Measurements from ENCODE around the gene C19orf25. TPM values are rescaled to one million over a fixed set of nuclear protein-coding genes. Genes with fewer than 3 reads are reported as not detected.

The C19orf25 gene
- polyA plus RNA-seq, 1 of the 3 experiments (the other 2 are of a cell fraction) = 25.3 TPM

DNA sequence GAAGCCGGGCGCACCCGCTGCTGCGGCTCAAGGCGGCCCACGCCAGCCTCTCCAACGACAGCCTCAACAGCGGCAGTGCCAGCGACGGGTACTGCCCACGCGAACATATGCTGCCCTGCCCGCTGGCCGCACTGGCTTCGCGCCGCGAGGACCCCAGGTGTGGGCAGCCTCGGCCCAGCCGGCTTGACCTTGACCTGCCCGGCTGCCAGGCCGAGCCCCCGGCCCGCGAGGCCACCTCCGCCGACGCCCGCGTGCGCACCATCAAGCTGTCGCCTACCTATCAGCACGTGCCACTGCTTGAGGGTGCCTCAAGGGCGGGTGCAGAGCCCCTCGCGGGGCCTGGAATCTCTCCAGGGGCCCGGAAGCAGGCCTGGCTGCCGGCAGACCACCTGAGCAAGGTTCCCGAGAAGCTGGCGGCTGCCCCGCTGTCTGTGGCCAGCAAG lies 13.0 kb downstream of the C19orf25 start:
- CTCF ChIA-PET = interaction anchor here (0.6 to 1.2 kb wide), 2 partner anchors 12 to 21 kb away, joined by 3 read pairs; no protein-coding TSS in a partner anchor
- Histone ChIP-seq H3F3A (replicated peaks; ENCODE audit: insufficient read depth) (peaks cover 3% of the 10 kb centered on the region), H2AFZ (ENCODE audit: low read depth) (no peak overlapping the region), H3K9me2 (no peaks in the 10 kb centered on the region), H3K4me2 (no peak overlapping the region), H3K9ac (no peak overlapping the region), H4K20me1 (ENCODE audit: insufficient read depth) (0 out of 2 replicates have a peak, but pooled peaks cover 4% of the 10 kb centered on the region), H3K36me3 (replicated peaks in 1 of 2; ENCODE audit: control insufficient read depth in 1 of 2, insufficient read depth in 2 of 2, low read length in 1 of 2) (peaks cover 0 to 20% of the 10 kb centered on the region in 2 experiments), H3K4me1 (ENCODE audit: control insufficient read depth in 1 of 2, insufficient read depth in 2 of 2, low read depth in 1 of 2, low read length in 1 of 2) (no peaks in the 10 kb centered on the region), H3K9me3 (no peaks in the 10 kb centered on the region), H3K27me3 (ENCODE audit: insufficient read depth) (no peaks in the 10 kb centered on the region), H3K27ac (ENCODE audit: low read depth in 2 of 2, low read length in 1 of 2) (no peak overlapping the region), H3K4me3 (ENCODE audit: low read depth in 2 of 2, low read length in 1 of 2) (no peak overlapping the region), H3K79me2 (ENCODE audit: insufficient read depth) (peaks cover 2% of the 10 kb centered on the region; the same call in 1 of the 2 replicates)
- TF ChIP-seq ELF1 (IDR thresholded peaks at IDR 0.05) = no peak
- TF ChIP-seq GABPA (IDR thresholded peaks at IDR 0.05; ENCODE audit: low read depth) = no peak
- no peak for TF ChIP-seq FOSL2 (IDR thresholded peaks at IDR 0.05; ENCODE audit: borderline replicate concordance, low read depth)
- no peak for TF ChIP-seq YY1 (IDR thresholded peaks at IDR 0.05; ENCODE audit: low read depth)
- TF ChIP-seq, protein P1, sequence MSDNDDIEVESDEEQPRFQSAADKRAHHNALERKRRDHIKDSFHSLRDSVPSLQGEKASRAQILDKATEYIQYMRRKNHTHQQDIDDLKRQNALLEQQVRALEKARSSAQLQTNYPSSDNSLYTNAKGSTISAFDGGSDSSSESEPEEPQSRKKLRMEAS (IDR thresholded peaks at IDR 0.05; ENCODE audit: low read depth) = no peak
- no peak for TF ChIP-seq RCOR1 (IDR thresholded peaks at IDR 0.05; ENCODE audit: low read length)
- TF ChIP-seq, protein P2, sequence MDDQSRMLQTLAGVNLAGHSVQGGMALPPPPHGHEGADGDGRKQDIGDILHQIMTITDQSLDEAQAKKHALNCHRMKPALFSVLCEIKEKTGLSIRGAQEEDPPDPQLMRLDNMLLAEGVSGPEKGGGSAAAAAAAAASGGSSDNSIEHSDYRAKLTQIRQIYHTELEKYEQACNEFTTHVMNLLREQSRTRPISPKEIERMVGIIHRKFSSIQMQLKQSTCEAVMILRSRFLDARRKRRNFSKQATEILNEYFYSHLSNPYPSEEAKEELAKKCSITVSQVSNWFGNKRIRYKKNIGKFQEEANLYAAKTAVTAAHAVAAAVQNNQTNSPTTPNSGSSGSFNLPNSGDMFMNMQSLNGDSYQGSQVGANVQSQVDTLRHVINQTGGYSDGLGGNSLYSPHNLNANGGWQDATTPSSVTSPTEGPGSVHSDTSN (IDR thresholded peaks at IDR 0.05) = no peak
- TF ChIP-seq RFX5 (IDR thresholded peaks at IDR 0.05; ENCODE audit: low read length) = no peak
- TF ChIP-seq, protein P3, sequence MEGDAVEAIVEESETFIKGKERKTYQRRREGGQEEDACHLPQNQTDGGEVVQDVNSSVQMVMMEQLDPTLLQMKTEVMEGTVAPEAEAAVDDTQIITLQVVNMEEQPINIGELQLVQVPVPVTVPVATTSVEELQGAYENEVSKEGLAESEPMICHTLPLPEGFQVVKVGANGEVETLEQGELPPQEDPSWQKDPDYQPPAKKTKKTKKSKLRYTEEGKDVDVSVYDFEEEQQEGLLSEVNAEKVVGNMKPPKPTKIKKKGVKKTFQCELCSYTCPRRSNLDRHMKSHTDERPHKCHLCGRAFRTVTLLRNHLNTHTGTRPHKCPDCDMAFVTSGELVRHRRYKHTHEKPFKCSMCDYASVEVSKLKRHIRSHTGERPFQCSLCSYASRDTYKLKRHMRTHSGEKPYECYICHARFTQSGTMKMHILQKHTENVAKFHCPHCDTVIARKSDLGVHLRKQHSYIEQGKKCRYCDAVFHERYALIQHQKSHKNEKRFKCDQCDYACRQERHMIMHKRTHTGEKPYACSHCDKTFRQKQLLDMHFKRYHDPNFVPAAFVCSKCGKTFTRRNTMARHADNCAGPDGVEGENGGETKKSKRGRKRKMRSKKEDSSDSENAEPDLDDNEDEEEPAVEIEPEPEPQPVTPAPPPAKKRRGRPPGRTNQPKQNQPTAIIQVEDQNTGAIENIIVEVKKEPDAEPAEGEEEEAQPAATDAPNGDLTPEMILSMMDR (IDR thresholded peaks at IDR 0.05) = no peak
- TF ChIP-seq, protein P4, sequence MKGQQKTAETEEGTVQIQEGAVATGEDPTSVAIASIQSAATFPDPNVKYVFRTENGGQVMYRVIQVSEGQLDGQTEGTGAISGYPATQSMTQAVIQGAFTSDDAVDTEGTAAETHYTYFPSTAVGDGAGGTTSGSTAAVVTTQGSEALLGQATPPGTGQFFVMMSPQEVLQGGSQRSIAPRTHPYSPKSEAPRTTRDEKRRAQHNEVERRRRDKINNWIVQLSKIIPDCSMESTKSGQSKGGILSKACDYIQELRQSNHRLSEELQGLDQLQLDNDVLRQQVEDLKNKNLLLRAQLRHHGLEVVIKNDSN (IDR thresholded peaks at IDR 0.05; ENCODE audit: borderline replicate concordance, low read depth) = no peak
- DNase-seq = no peak
- 80% methylated on average over 3 of the region's 41 CpGs for WGBS (ENCODE audit: low lambda C conversion rate)
- POLR2A ChIA-PET = interaction anchor here (1.4 kb wide), 1 partner anchor 22 kb away, joined by 3 read pairs; no protein-coding TSS in a partner anchor

DNA sequence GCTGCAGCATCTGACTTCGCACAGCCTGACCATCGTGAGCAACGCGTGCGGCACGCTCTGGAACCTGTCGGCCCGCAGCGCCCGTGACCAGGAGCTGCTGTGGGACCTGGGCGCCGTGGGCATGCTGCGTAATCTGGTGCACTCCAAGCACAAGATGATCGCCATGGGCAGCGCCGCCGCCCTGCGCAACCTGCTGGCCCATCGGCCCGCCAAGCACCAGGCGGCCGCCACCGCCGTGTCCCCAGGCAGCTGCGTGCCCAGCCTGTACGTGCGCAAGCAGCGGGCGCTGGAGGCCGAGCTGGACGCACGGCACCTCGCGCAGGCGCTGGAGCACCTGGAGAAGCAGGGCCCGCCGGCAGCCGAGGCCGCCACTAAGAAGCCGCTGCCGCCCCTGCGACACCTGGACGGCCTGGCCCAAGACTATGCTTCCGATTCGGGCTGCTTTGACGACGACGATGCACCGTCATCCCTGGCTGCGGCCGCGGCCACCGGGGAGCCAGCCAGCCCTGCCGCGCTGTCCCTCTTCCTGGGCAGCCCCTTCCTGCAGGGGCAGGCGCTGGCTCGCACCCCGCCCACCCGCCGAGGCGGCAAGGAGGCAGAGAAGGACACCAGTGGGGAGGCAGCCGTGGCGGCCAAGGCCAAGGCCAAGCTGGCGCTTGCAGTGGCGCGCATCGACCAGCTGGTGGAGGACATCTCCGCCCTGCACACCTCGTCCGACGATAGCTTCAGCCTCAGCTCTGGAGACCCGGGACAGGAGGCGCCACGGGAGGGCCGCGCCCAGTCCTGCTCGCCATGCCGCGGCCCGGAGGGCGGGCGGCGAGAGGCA lies 13.6 kb downstream of the C19orf25 start:
- H3K4me3 ChIP-seq (ENCODE audit: low read depth in 2 of 2, low read length in 1 of 2) = no peak overlapping the region
- CTCF ChIA-PET = interaction anchor here (0.6 to 1.2 kb wide), 2 partner anchors 11 to 20 kb away, joined by 3 read pairs; no protein-coding TSS in a partner anchor
- WGBS (ENCODE audit: low lambda C conversion rate) = 96% methylated on average over 18 of the region's 83 CpGs

More for the DNA sequence above, 13.6 kb downstream of the C19orf25 start:
- no peaks in the 10 kb centered on the region for H3K4me1 ChIP-seq (ENCODE audit: control insufficient read depth in 1 of 2, insufficient read depth in 2 of 2, low read depth in 1 of 2, low read length in 1 of 2)
- H3K27ac ChIP-seq (ENCODE audit: low read depth in 2 of 2, low read length in 1 of 2) = no peak overlapping the region
- TF ChIP-seq, protein P1 (IDR thresholded peaks at IDR 0.05; ENCODE audit: low read depth) = no peak
- TF ChIP-seq NRF1 (IDR thresholded peaks at IDR 0.05; ENCODE audit: low read depth, low read length) = no peak
- no peaks in the 10 kb centered on the region for H3K79me2 ChIP-seq (ENCODE audit: insufficient read depth)
- peaks cover 3% of the 10 kb centered on the region for H3F3A ChIP-seq (replicated peaks; ENCODE audit: insufficient read depth)
- no peak overlapping the region for H2AFZ ChIP-seq (ENCODE audit: low read depth)
- H3K9ac ChIP-seq = no peak overlapping the region
- H4K20me1 ChIP-seq (ENCODE audit: insufficient read depth) = 0 out of 2 replicates have a peak, but pooled peaks cover 4% of the 10 kb centered on the region
- H3K4me2 ChIP-seq = no peak overlapping the region
- peaks cover 4 to 24% of the 10 kb centered on the region in 2 experiments for H3K36me3 ChIP-seq (replicated peaks in 1 of 2; ENCODE audit: control insufficient read depth in 1 of 2, insufficient read depth in 2 of 2, low read length in 1 of 2)
- H3K27me3 ChIP-seq (ENCODE audit: insufficient read depth) = no peaks in the 10 kb centered on the region
- H3K9me3 ChIP-seq = no peaks in the 10 kb centered on the region
- no peak for DNase-seq
- no peaks in the 10 kb centered on the region for H3K9me2 ChIP-seq
- POLR2A ChIA-PET = interaction anchor here (0.7 kb wide), 1 partner anchor 11 kb away, joined by 5 read pairs; no protein-coding TSS in a partner anchor

All from SK-N-SH (cell line).